ENCODE results near the gene S1PR4.

GRCh38 chr19:3184847-3185460 is 6.4 kb downstream of the S1PR4 start:
- TF ChIP-seq POLR2AphosphoS5 (IDR thresholded peaks at IDR 0.05; ENCODE audit: low read depth, low read length) (no peak; the same call in 1 of the 2 replicates), POLR2A (IDR thresholded peaks at IDR 0.05; ENCODE audit: low read depth, low read length) (no peak), TAF1 (IDR thresholded peaks at IDR 0.05; ENCODE audit: borderline replicate concordance, low read depth, low read length) (no peak)

Data from GM12892 (cell line).